ENCODE measurements around the gene SLC2A4.
A peak's percentile ranks its signal among the peaks of the same experiment; 100 is the strongest.

Gene SLC2A4

DNA sequence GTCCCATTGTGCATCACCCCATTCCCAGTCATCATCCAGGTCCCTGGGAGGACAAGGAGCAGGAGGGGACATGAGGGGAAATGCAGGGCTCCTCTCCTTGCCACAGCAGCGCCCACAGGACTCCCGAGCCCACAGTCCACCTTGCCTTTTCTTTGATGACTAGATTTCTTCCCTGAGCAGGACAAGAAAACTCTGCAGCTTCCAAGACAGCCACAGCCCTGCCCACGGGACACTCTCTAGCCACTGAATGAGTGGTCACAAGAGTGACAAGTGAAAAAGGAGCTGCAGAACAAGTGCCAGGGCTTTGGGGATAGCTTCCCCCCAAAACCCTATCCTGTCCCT is 42.9 kb downstream of the SLC2A4 start:
- no peak overlapping the region for H3K4me3 ChIP-seq (ENCODE audit: low read depth in 1 of 2, low read length in 2 of 2)
- H3K9me3 ChIP-seq (ENCODE audit: low read length) = no peaks in the 10 kb centered on the region
- H3K36me3 ChIP-seq (ENCODE audit: insufficient read depth, low read length) = peaks cover 60% of the 10 kb centered on the region
- H3K27ac ChIP-seq (ENCODE audit: low read depth, low read length) = no peak overlapping the region
- H3K27me3 ChIP-seq (ENCODE audit: control insufficient read depth in 1 of 2, insufficient read depth in 2 of 2, low read length in 2 of 2) = no peaks in the 10 kb centered on the region
- peaks cover 12% of the 10 kb centered on the region for H3K4me1 ChIP-seq (ENCODE audit: insufficient read depth, low read length)
- H3K9ac ChIP-seq (ENCODE audit: low read length) = no peak overlapping the region

- Histone ChIP-seq H3K4me3 (ENCODE audit: low read depth in 1 of 2, low read length in 2 of 2) (no peak overlapping the region), H3K9me3 (ENCODE audit: low read length) (no peaks in the 10 kb centered on the region), H3K4me1 (ENCODE audit: insufficient read depth, low read length) (peaks cover 12% of the 10 kb centered on the region), H3K36me3 (ENCODE audit: insufficient read depth, low read length) (peaks cover 60% of the 10 kb centered on the region), H3K27me3 (ENCODE audit: control insufficient read depth in 1 of 2, insufficient read depth in 2 of 2, low read length in 2 of 2) (no peaks in the 10 kb centered on the region), H3K27ac (ENCODE audit: low read depth, low read length) (no peak overlapping the region), H3K9ac (ENCODE audit: low read length) (no peak overlapping the region)
These were observed 43.6 kb downstream of the SLC2A4 start for GRCh38 chr17:7325031-7325528.

DNA sequence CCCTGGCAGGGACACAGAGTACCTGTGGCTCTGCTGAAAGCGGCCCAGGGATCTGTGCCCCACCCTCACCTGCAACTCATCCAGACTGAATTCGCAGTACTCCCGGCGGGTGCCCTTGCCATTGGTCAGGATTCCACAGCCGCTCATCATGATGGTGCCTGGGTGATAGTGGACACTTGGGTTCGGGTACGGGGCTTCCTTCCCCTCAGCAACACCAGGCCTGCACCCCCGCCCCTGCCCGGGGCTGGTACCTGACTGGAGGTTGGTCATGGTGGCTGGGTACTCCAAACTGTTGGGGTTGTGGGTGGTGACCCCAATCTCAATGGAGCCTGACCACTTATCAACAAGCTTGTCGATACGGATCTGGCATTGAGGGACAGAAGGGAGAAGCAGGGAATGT is 44.7 kb downstream of the SLC2A4 start:
- peaks cover 21% of the 10 kb centered on the region for H3K4me1 ChIP-seq (ENCODE audit: insufficient read depth, low read length)
- no peaks in the 10 kb centered on the region for H3K27me3 ChIP-seq (ENCODE audit: control insufficient read depth in 1 of 2, insufficient read depth in 2 of 2, low read length in 2 of 2)
- no peak overlapping the region for H3K27ac ChIP-seq (ENCODE audit: low read depth, low read length)
- H3K9ac ChIP-seq (ENCODE audit: low read length) = no peak overlapping the region
- no peaks in the 10 kb centered on the region for H3K9me3 ChIP-seq (ENCODE audit: low read length)
- H3K4me3 ChIP-seq (ENCODE audit: low read depth in 1 of 2, low read length in 2 of 2) = no peak overlapping the region
- H3K36me3 ChIP-seq (ENCODE audit: insufficient read depth, low read length) = peaks cover 51% of the 10 kb centered on the region

DNA sequence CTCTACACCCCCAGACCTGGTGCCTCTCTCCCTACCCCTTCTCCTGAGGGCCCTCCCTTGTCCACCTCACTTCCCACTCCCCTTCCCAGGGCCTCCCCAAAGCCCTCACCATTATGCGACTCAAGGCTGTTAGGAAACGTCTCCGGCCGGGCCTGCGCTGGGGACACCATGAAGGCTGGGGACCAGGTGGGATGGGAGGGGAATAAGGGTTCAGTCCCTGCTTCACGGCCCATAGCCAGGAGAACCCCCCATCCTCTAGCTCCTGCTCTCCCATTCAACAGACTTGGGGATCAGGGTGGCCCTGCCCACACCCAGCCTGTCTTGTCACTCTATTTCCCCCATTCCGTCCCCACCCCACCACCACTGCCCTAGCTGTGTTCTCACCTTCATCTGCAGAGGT is 45.5 kb downstream of the SLC2A4 start:
- Histone ChIP-seq H3K4me3 (ENCODE audit: low read depth in 1 of 2, low read length in 2 of 2) (no peak overlapping the region), H3K9ac (ENCODE audit: low read length) (no peak overlapping the region), H3K36me3 (ENCODE audit: insufficient read depth, low read length) (peaks cover 42% of the 10 kb centered on the region), H3K9me3 (ENCODE audit: low read length) (no peaks in the 10 kb centered on the region), H3K27me3 (ENCODE audit: control insufficient read depth in 1 of 2, insufficient read depth in 2 of 2, low read length in 2 of 2) (no peaks in the 10 kb centered on the region), H3K4me1 (ENCODE audit: insufficient read depth, low read length) (peaks cover 21% of the 10 kb centered on the region), H3K27ac (ENCODE audit: low read depth, low read length) (no peak overlapping the region)

DNA sequence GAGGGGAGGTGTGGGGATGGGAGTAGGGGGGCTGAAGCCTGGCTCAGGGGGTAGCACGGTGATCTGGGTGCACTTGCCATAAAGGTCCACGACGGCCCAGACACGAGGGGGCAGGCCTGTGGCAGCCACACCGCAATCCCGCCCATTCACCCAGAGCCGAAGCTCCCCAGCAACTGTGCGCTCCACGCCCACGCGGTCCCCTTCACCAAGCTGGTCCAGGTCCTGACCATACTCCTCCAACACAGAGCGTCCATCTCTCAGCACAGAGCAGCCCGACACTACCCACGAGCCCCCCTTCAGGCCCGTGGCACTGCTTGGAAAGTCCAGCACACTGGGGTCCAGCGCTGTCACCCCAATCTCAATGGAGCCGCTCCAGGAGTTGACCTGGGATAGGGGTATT is 46.0 kb downstream of the SLC2A4 start:
- no peak overlapping the region for H3K4me3 ChIP-seq (ENCODE audit: low read depth in 1 of 2, low read length in 2 of 2)
- peaks cover 38% of the 10 kb centered on the region for H3K36me3 ChIP-seq (ENCODE audit: insufficient read depth, low read length)
- no peaks in the 10 kb centered on the region for H3K27me3 ChIP-seq (ENCODE audit: control insufficient read depth in 1 of 2, insufficient read depth in 2 of 2, low read length in 2 of 2)
- no peak overlapping the region for H3K27ac ChIP-seq (ENCODE audit: low read depth, low read length)
- H3K9me3 ChIP-seq (ENCODE audit: low read length) = no peaks in the 10 kb centered on the region
- peaks cover 21% of the 10 kb centered on the region for H3K4me1 ChIP-seq (ENCODE audit: insufficient read depth, low read length)
- no peak overlapping the region for H3K9ac ChIP-seq (ENCODE audit: low read length)

GRCh38 chr17:7328009-7328408 is 46.5 kb downstream of the SLC2A4 start:
- peak overlapping the region; percentile 90 for H3K9ac ChIP-seq (ENCODE audit: low read length)

DNA sequence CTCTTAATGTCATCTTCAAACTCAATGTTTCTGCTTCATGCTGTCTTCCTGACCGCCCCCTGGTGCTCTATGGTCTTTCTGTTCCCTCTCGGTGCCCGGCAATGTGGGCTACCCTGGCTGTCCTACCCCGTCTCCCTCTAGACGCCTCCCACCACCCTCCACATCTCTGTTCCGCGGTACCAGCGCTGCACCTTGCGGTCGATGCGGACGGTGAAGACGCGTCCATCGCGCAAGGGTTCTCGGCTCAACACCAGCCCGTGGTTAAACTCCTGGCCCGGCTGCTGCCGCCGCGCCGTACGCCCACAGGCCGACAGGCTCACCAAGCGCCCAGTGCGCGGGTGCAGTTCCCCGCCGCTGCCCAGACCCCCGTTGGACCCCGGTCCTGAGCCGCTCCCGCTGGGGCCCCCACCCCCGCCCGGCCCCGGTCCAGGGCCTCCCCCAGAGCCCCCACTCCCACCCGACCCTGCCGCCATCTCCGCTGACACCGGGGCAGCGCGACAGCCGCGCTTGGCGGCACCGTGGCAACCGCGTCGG is 47.4 kb downstream of the SLC2A4 start, which contains the start of gene NEURL4:
Gene NEURL4 (minus strand): TSS at position 496 of the 534 bp plus-strand sequence. CDS start 23 bp downstream, at position 473.
- peaks cover 21% of the 10 kb centered on the region for H3K4me1 ChIP-seq (ENCODE audit: insufficient read depth, low read length)
- no peaks in the 10 kb centered on the region for H3K27me3 ChIP-seq (ENCODE audit: control insufficient read depth in 1 of 2, insufficient read depth in 2 of 2, low read length in 2 of 2)
- H3K27ac ChIP-seq (ENCODE audit: low read depth, low read length) = peak within 1 kb of the TSS; percentile 98
- peak within 1 kb of the TSS; percentile 68 to 98 for H3K4me3 ChIP-seq (ENCODE audit: low read depth in 1 of 2, low read length in 2 of 2)
- H3K9ac ChIP-seq (ENCODE audit: low read length) = peak within 1 kb of the TSS; percentile 91
- H3K9me3 ChIP-seq (ENCODE audit: low read length) = no peaks in the 10 kb centered on the region
- H3K36me3 ChIP-seq (ENCODE audit: insufficient read depth, low read length) = peaks cover 24% of the 10 kb centered on the region

More at GRCh38 chr17:7328009-7328408, 46.5 kb downstream of the SLC2A4 start:
- Histone ChIP-seq H3K9me3 (ENCODE audit: low read length) (no peaks in the 10 kb centered on the region), H3K4me1 (ENCODE audit: insufficient read depth, low read length) (peaks cover 21% of the 10 kb centered on the region), H3K36me3 (ENCODE audit: insufficient read depth, low read length) (peaks cover 33% of the 10 kb centered on the region), H3K4me3 (ENCODE audit: low read depth in 1 of 2, low read length in 2 of 2) (peak overlapping the region in 1 of 2 donors; percentile 98), H3K27me3 (ENCODE audit: control insufficient read depth in 1 of 2, insufficient read depth in 2 of 2, low read length in 2 of 2) (no peaks in the 10 kb centered on the region), H3K27ac (ENCODE audit: low read depth, low read length) (peak overlapping the region; percentile 98)

DNA sequence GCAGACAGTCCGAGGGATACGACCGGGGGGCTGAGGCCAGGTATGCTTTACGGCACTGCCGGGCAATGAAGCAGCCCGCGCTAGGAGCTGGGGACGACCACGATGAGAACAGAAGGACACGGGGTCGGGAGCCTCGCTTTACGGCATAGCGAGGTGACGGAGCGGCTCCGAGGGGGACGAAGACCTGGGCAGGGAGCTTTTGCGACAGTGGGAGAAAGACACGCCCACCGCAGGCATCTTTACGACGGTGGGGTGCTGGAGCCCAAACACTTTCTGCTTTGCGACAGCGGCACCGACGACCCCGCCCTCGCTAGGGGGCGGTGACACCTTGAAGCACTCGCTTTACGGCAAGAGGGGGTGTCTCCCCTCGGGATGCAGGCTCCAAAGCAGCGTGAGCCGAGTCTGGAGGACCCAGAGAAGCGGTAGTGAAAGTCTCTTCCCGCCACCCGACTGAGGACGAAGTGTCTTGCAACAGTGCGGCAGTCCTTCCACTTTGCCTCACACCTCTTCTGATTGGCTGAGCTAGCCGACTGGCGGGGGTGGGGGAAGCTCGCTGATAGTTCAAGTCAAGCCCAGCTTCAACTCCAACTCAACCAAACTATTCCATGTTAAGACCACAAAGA is 48.0 kb downstream of the SLC2A4 start:
- Histone ChIP-seq H3K9ac (ENCODE audit: low read length) (peak overlapping the region; percentile 91), H3K4me3 (ENCODE audit: low read depth in 1 of 2, low read length in 2 of 2) (peak overlapping the region; percentile 68 to 98), H3K27ac (ENCODE audit: low read depth, low read length) (peak overlapping the region; percentile 98), H3K4me1 (ENCODE audit: insufficient read depth, low read length) (peaks cover 21% of the 10 kb centered on the region), H3K27me3 (ENCODE audit: control insufficient read depth in 1 of 2, insufficient read depth in 2 of 2, low read length in 2 of 2) (no peaks in the 10 kb centered on the region), H3K9me3 (ENCODE audit: low read length) (no peaks in the 10 kb centered on the region), H3K36me3 (ENCODE audit: insufficient read depth, low read length) (peaks cover 18% of the 10 kb centered on the region)

DNA sequence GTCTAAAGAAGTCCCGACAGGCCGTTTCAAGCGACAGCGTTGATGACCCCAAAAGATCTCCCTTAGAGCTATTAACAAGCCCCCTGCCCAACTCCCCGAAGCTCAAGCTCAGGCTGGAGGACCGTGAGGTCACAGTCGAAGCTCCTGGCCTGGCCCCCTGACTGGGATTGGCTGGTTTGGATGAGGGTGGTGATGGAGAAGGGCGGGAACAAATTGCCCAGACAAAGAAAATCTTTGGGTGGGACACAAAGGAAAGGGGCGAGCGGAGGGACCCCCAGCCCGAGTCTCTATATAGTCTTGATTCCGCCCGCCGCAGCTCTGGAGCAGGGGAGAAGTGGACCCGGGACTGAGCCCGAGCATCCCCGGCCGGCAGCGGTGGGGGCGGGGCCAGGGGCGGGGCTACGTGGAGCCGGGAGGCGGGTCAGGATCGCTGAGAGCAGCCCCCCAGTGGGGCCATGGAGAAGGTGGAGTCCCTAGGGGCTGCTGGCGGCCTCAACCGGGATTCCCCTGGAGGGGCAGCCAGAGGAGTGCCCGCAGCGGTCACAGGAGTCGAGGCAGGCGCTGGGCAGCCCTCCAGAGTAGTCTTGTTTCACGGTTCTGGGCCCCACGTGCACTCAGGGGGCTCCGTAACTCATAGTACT is 48.6 kb downstream of the SLC2A4 start:
- Histone ChIP-seq H3K4me1 (ENCODE audit: insufficient read depth, low read length) (peaks cover 21% of the 10 kb centered on the region), H3K4me3 (ENCODE audit: low read depth in 1 of 2, low read length in 2 of 2) (peak overlapping the region; percentile 68 to 98), H3K9ac (ENCODE audit: low read length) (peak overlapping the region; percentile 91), H3K9me3 (ENCODE audit: low read length) (no peaks in the 10 kb centered on the region), H3K27ac (ENCODE audit: low read depth, low read length) (peak overlapping the region; percentile 98), H3K27me3 (ENCODE audit: control insufficient read depth in 1 of 2, insufficient read depth in 2 of 2, low read length in 2 of 2) (peaks cover 0 to 1% of the 10 kb centered on the region in 2 donors), H3K36me3 (ENCODE audit: insufficient read depth, low read length) (peaks cover 15% of the 10 kb centered on the region)

DNA sequence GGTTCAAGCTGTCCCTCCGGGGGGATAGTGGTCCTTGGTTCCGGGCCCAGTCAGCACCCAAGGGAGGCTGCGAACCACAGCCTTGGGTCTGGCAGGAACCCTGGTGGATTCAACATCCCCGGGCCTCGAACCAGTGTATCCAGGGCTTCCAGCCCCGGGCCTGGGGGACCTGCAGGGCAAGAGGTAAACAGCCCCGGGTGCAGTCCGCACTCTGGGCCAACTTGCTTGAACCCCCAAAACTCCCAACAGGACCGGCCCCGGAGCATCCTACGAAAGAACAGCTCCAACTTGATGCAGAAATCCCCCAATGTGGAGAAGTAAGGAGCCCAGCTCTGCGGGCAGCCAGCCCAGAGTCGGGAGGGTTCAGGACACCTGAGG is 49.1 kb downstream of the SLC2A4 start:
- Histone ChIP-seq H3K9ac (ENCODE audit: low read length) (peak overlapping the region; percentile 47), H3K4me3 (ENCODE audit: low read depth in 1 of 2, low read length in 2 of 2) (peak overlapping the region; percentile 68 to 98), H3K27ac (ENCODE audit: low read depth, low read length) (peak overlapping the region; percentile 98), H3K4me1 (ENCODE audit: insufficient read depth, low read length) (peaks cover 21% of the 10 kb centered on the region), H3K27me3 (ENCODE audit: control insufficient read depth in 1 of 2, insufficient read depth in 2 of 2, low read length in 2 of 2) (peaks cover 0 to 6% of the 10 kb centered on the region in 2 donors), H3K9me3 (ENCODE audit: low read length) (no peaks in the 10 kb centered on the region), H3K36me3 (ENCODE audit: insufficient read depth, low read length) (peaks cover 14% of the 10 kb centered on the region)

GRCh38 chr17:7332111-7332510 is 50.6 kb downstream of the SLC2A4 start:
- no peak overlapping the region for H3K27ac ChIP-seq (ENCODE audit: low read depth, low read length)
- no peaks in the 10 kb centered on the region for H3K9me3 ChIP-seq (ENCODE audit: low read length)
- no peak overlapping the region for H3K4me3 ChIP-seq (ENCODE audit: low read depth in 1 of 2, low read length in 2 of 2)
- H3K9ac ChIP-seq (ENCODE audit: low read length) = no peak overlapping the region
- H3K4me1 ChIP-seq (ENCODE audit: insufficient read depth, low read length) = peaks cover 21% of the 10 kb centered on the region
- H3K36me3 ChIP-seq (ENCODE audit: insufficient read depth, low read length) = peaks cover 1% of the 10 kb centered on the region
- H3K27me3 ChIP-seq (ENCODE audit: control insufficient read depth in 1 of 2, insufficient read depth in 2 of 2, low read length in 2 of 2) = peaks cover 0 to 21% of the 10 kb centered on the region in 2 donors

Data from muscle layer of colon (tissue), 2 donors.